Keratinocyte (primary cell): ENCODE data around the gene MS4A14. TPM values are rescaled to one million over a fixed set of nuclear protein-coding genes. Genes with fewer than 3 reads are reported as not detected.

Experiments used
- DNase-seq: peaks from one replicate; pipeline ENCODE4 v3.0.0-alpha.2; 2011; ENCODE audit warnings: low read depth, missing footprints, low spot score
- FAIRE-seq: peaks from 2 replicates; lab custom pipeline; 2011; peaks lifted over from hg19 to GRCh38; lab: Jason Lieb, UNC
- H2AFZ ChIP-seq: 2 replicates; pipeline ENCODE4 v1.6.0; 2012; ENCODE audit warnings: low read length, control low read depth, inconsistent platforms; ENCODE audit not compliant: control insufficient read depth
- H3K27ac ChIP-seq: 2 replicates; pipeline ENCODE4 v1.5.1; 2011; ENCODE audit warnings: low read length; ENCODE audit not compliant: control insufficient read depth, insufficient read depth
- H3K27me3 ChIP-seq: 3 replicates; pipeline ENCODE4 v1.6.0; 2011; ENCODE audit warnings: low read length; ENCODE audit not compliant: control insufficient read depth, insufficient read depth; ENCODE audit errors: extremely low read depth
- H3K36me3 ChIP-seq, 2 experiments: 2 replicates in 1 of 2; 3 replicates in 1 of 2; pipeline ENCODE4 v1.5.1; 2011; ENCODE audit warnings: low read length in 2 of 2, mild to moderate bottlenecking in 1 of 2; ENCODE audit not compliant: control insufficient read depth in 2 of 2, insufficient read depth in 2 of 2; ENCODE audit errors: extremely low read depth in 1 of 2
- H3K4me1 ChIP-seq: 3 replicates; pipeline ENCODE4 v1.5.1; 2011; ENCODE audit warnings: low read length; ENCODE audit not compliant: control insufficient read depth, insufficient read depth; ENCODE audit errors: extremely low read depth
- H3K4me2 ChIP-seq: 3 replicates; pipeline ENCODE4 v1.6.0; 2011; ENCODE audit warnings: low read depth, low read length; ENCODE audit not compliant: control insufficient read depth, insufficient read depth; ENCODE audit errors: extremely low read depth
- H3K4me3 ChIP-seq, 3 experiments: fragments of 200-600 bp in 1 of 3; sonication (generic) in 1 of 3; 2 replicates in 2 of 3; 3 replicates in 1 of 3; pipeline ENCODE4 v1.5.1; 2011 to 2016; ENCODE audit warnings: low read length in 3 of 3, mild to moderate bottlenecking in 3 of 3, control low read depth in 2 of 3, inconsistent platforms in 1 of 3, low read depth in 1 of 3, mixed read lengths in 1 of 3, mixed run types in 1 of 3, moderate library complexity in 1 of 3; ENCODE audit not compliant: control insufficient read depth in 2 of 3, insufficient read depth in 2 of 3; ENCODE audit errors: extremely low read depth in 1 of 3
- H3K79me2 ChIP-seq: 2 replicates; pipeline ENCODE4 v1.6.0; 2012; ENCODE audit warnings: low read length; ENCODE audit not compliant: control insufficient read depth, insufficient read depth
- H3K9ac ChIP-seq: 3 replicates; pipeline ENCODE4 v1.6.0; 2011; ENCODE audit warnings: low read length; ENCODE audit not compliant: control insufficient read depth, insufficient read depth; ENCODE audit errors: extremely low read depth
- H3K9me1 ChIP-seq: 3 replicates; pipeline ENCODE4 v1.6.0; 2011; ENCODE audit warnings: low read length; ENCODE audit not compliant: control insufficient read depth, insufficient read depth; ENCODE audit errors: extremely low read depth
- H3K9me3 ChIP-seq: 2 replicates; pipeline ENCODE4 v1.5.1; 2012; ENCODE audit warnings: low read depth, low read length; ENCODE audit not compliant: control insufficient read depth
- H4K20me1 ChIP-seq: 3 replicates; pipeline ENCODE4 v1.6.0; 2011; ENCODE audit warnings: low read length; ENCODE audit not compliant: control insufficient read depth, insufficient read depth; ENCODE audit errors: extremely low read depth
- EZH2 ChIP-seq: IDR thresholded peaks from one replicate; pipeline ENCODE4 v1.6.1; 2012; ENCODE audit warnings: inconsistent platforms, mild to moderate bottlenecking, low read length, moderate library complexity
- dilution Hi-C: fragments of 300-500 bp; cut with MboI; formaldehyde crosslinking; loops from one replicate; pipeline ENCODE4 v1.7.0; 2020; ENCODE audit warnings: low sequenced_read_pairs; ENCODE audit not compliant: extremely low pct_ligation_motif_present
- polyA plus RNA-seq, 5 experiments: library from polyadenylated mRNA; depleted of rRNA in 3 of 5; stranded (reverse) in 3 of 5; stranded (forward) in 1 of 5; unstranded in 1 of 5; fragments of >200 nt; gene quantifications; 1 replicate in 1 of 5; 2 replicates in 3 of 5; 3 replicates in 1 of 5; pipeline versions ENCODE4 v1.2.1 to v1.2.3, GENCODE V29; 2011 to 2012; ENCODE audit warnings: missing spikeins in 2 of 5, low read depth in 1 of 5, low replicate concordance in 1 of 5
- TF ChIP-seq, protein P1 (sequence below), 3 experiments: IDR thresholded peaks in 1 of 3; conservative IDR thresholded peaks in 1 of 3; optimal IDR thresholded peaks in 1 of 3; 2 replicates in 2 of 3; 3 replicates in 1 of 3; pipeline versions ENCODE3 to v1.5.1; 2011; ENCODE audit warnings: low read length in 3 of 3, mild to moderate bottlenecking in 3 of 3, moderate library complexity in 2 of 3, control low read depth in 1 of 3, inconsistent platforms in 1 of 3; ENCODE audit not compliant: insufficient read depth in 2 of 3; ENCODE audit errors: extremely low read depth in 1 of 3

The MS4A14 gene
- polyA plus RNA-seq, 1 donor (not counting 4 experiments of a cell fraction or from before 2014, with no cell fraction given): not detected

DNA sequence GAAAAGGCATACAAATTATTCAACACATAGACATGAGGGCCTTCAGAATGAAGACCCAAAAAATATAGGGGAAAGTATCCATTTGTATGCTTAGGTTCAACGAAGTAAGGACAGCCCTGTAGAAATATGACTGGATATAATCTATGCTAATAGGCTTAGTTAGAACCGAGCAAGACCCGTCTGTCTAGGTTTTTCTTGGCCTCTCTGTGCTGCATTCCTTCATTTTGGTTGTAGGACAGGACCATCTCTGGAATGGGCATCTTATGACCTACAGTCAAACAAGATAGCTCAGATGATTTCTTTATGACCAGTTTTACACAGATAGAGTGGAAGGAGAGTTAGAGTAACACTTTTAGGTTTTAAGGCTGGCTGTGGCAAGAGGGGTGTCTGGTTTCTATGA, 23.5 kb upstream of the MS4A14 start:
- Histone ChIP-seq H4K20me1 (no peaks in the 10 kb centered on the region), H2AFZ (no peak overlapping the region), H3K36me3 (no peaks in the 10 kb centered on the region), H3K4me2 (no peak overlapping the region), H3K4me1 (no peaks in the 10 kb centered on the region), H3K27me3 (no peaks in the 10 kb centered on the region), H3K27ac (no peak overlapping the region), H3K9ac (no peak overlapping the region), H3K4me3 (no peak overlapping the region), H3K79me2 (no peaks in the 10 kb centered on the region), H3K9me1 (no peaks in the 10 kb centered on the region), H3K9me3 (peaks cover 2% of the 10 kb centered on the region)
- no peak for FAIRE-seq
- TF ChIP-seq, protein P1, sequence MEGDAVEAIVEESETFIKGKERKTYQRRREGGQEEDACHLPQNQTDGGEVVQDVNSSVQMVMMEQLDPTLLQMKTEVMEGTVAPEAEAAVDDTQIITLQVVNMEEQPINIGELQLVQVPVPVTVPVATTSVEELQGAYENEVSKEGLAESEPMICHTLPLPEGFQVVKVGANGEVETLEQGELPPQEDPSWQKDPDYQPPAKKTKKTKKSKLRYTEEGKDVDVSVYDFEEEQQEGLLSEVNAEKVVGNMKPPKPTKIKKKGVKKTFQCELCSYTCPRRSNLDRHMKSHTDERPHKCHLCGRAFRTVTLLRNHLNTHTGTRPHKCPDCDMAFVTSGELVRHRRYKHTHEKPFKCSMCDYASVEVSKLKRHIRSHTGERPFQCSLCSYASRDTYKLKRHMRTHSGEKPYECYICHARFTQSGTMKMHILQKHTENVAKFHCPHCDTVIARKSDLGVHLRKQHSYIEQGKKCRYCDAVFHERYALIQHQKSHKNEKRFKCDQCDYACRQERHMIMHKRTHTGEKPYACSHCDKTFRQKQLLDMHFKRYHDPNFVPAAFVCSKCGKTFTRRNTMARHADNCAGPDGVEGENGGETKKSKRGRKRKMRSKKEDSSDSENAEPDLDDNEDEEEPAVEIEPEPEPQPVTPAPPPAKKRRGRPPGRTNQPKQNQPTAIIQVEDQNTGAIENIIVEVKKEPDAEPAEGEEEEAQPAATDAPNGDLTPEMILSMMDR (optimal IDR thresholded peaks at IDR 0.05 in 1 of 3, IDR thresholded peaks at IDR 0.05 in 1 of 3, conservative IDR thresholded peaks at IDR 0.05 in 1 of 3; ENCODE audit: extremely low read depth in 1 of 3, insufficient read depth in 2 of 3, low read length in 3 of 3): no peak
- TF ChIP-seq EZH2: no peak
- DNase-seq: no peak
- dilution Hi-C loops: no loop called here

DNA sequence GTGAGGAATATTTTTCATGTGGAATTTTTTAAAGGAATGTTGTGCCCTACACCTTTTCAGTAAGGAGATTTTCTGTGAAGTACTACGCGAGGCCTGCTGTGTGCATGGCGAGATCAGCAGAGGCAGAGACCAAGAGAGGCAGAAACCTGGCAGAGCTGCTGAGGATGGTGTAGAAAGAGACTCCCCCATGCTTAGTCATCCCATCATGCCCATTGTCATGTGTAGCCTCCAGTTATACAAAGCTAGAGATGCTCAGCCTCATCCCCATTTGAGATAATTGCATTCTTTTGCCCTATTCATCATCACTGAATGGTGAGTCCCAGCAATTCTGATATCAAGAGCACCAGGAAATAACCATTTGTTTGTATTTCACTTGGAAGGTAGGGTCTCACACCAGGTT, 20.9 kb upstream of the MS4A14 start:
- Histone ChIP-seq H3K4me3 (no peak overlapping the region), H3K9ac (no peak overlapping the region), H3K9me1 (no peaks in the 10 kb centered on the region), H3K4me2 (no peak overlapping the region), H3K4me1 (no peaks in the 10 kb centered on the region), H3K27ac (no peak overlapping the region), H2AFZ (no peak overlapping the region), H3K9me3 (peaks cover 2% of the 10 kb centered on the region), H3K36me3 (no peaks in the 10 kb centered on the region), H4K20me1 (no peaks in the 10 kb centered on the region), H3K79me2 (no peaks in the 10 kb centered on the region), H3K27me3 (no peaks in the 10 kb centered on the region)
- dilution Hi-C loops: no loop called here
- TF ChIP-seq, protein P1 (optimal IDR thresholded peaks at IDR 0.05 in 1 of 3, IDR thresholded peaks at IDR 0.05 in 1 of 3, conservative IDR thresholded peaks at IDR 0.05 in 1 of 3; ENCODE audit: extremely low read depth in 1 of 3, insufficient read depth in 2 of 3, low read length in 3 of 3): no peak
- no peak for TF ChIP-seq EZH2
- FAIRE-seq: no peak
- DNase-seq: no peak
